HCT116 (cell line): ENCODE data around the gene TMEM81. TPM values are rescaled to one million over a fixed set of nuclear protein-coding genes. Genes with fewer than 3 reads are reported as not detected.

ENCODE experiments used
- ATAC-seq: fragments of 200-7000 bp; cut with Tn5 transposase; 2 replicates; pipeline ENCODE4 v1.9.1; 2020; ENCODE audit warnings: mild to moderate bottlenecking, moderate library complexity
- BruUV-seq: library from RNA; stranded (reverse); fragments of 400-500 nt; replicated peaks from 2 replicates; lab custom pipeline; 2021; lab: Mats Ljungman, UMichigan
- CTCF ChIA-PET: fragments of 300-600 bp; sonication (Branson Sonifier 250); formaldehyde crosslinking; loops from one replicate; lab custom pipeline; 2021; ENCODE audit warnings: antibody characterized with exemption; lab: Charles Lee
- POLR2A ChIA-PET: fragments of 300-600, 350-600 bp; sonication (Branson Sonifier 250); formaldehyde crosslinking; loops from one replicate; lab custom pipeline; 2021; ENCODE audit warnings: antibody characterized with exemption; lab: Charles Lee
- RAD21 ChIA-PET, 2 experiments: fragments of 300-600 bp; sonication (Branson Sonifier 250); formaldehyde crosslinking; loops; one replicate each; lab custom pipeline; 2023; ENCODE audit warnings: low total read pairs in 2 of 2; ENCODE audit not compliant: uncharacterized antibody in 2 of 2, unreplicated experiment in 2 of 2, low non-redundant PET in 1 of 2; lab: Charles Lee
- DNase-seq: peaks from one replicate; pipeline ENCODE4 v3.0.0-alpha.2; 2010; ENCODE audit warnings: low read depth, low spot score
- H2AFZ ChIP-seq: fragments of 200-600 bp; shearing (Covaris generic), sonication (generic); 2 replicates; pipeline ENCODE4 v1.6.1; 2017; ENCODE audit warnings: low read depth, mixed run types, mixed read lengths, antibody characterized with exemption, low read length; ENCODE audit not compliant: poor library complexity, severe bottlenecking
- H3K27ac ChIP-seq: 2 replicates; pipeline ENCODE4 v1.5.1; 2012; ENCODE audit warnings: low read depth, low read length
- H3K27me3 ChIP-seq: fragments of 200-600 bp; sonication (generic); 2 replicates; pipeline ENCODE4 v1.6.1; 2016; ENCODE audit warnings: mixed run types, low read length, mixed read lengths; ENCODE audit not compliant: insufficient read depth
- H3K36me3 ChIP-seq, 2 experiments: fragments of 200-500 bp in 1 of 2; fragments of 200-600 bp in 1 of 2; sonication (Bioruptor generic) in 1 of 2; sonication (generic) in 1 of 2; 2 replicates each; pipeline versions ENCODE4 v1.5.1 to v1.6.1; 2014 to 2016; ENCODE audit warnings: low read length in 2 of 2, inconsistent platforms in 1 of 2, mixed read lengths in 1 of 2, mixed run types in 1 of 2; ENCODE audit not compliant: insufficient read depth in 2 of 2, control insufficient read depth in 1 of 2
- H3K4me1 ChIP-seq, 2 experiments: fragments of 200-600 bp in 1 of 2; sonication (generic) in 1 of 2; 2 replicates each; pipeline versions ENCODE4 v1.5.1 to v1.6.1; 2012 to 2017; ENCODE audit warnings: low read length in 2 of 2, inconsistent platforms in 1 of 2, mild to moderate bottlenecking in 1 of 2, mixed read lengths in 1 of 2, mixed run types in 1 of 2, moderate library complexity in 1 of 2; ENCODE audit not compliant: insufficient read depth in 2 of 2, control insufficient read depth in 1 of 2
- H3K4me2 ChIP-seq: fragments of 200-600 bp; sonication (generic); 2 replicates; pipeline ENCODE4 v1.6.1; 2017; ENCODE audit warnings: mixed run types, low read length, mixed read lengths
- H3K4me3 ChIP-seq, 2 experiments: fragments of 200-600 bp in 1 of 2; sonication (generic) in 1 of 2; replicated peaks in 1 of 2; 2 replicates each; pipeline ENCODE4 v1.5.1; 2011 to 2016; ENCODE audit warnings: low read length in 2 of 2, control low read depth in 1 of 2, low read depth in 1 of 2, mild to moderate bottlenecking in 1 of 2, mixed read lengths in 1 of 2, mixed run types in 1 of 2
- H3K79me2 ChIP-seq: fragments of 200-600 bp; sonication (generic); 2 replicates; pipeline ENCODE4 v1.6.1; 2017; ENCODE audit warnings: mild to moderate bottlenecking, mixed run types, low read length, moderate library complexity, mixed read lengths; ENCODE audit not compliant: insufficient read depth
- H3K9ac ChIP-seq: fragments of 200-600 bp; sonication (generic); 2 replicates; pipeline ENCODE4 v1.6.1; 2016; ENCODE audit warnings: low read length, mixed read lengths
- H3K9me2 ChIP-seq: fragments of 200-600 bp; sonication (generic), shearing (Covaris generic); 2 replicates; pipeline ENCODE4 v1.6.1; 2017; ENCODE audit warnings: mixed run types, mild to moderate bottlenecking, moderate library complexity; ENCODE audit not compliant: insufficient read depth
- H3K9me3 ChIP-seq, 2 experiments: fragments of 200-500 bp in 1 of 2; fragments of 200-600 bp in 1 of 2; sonication (Bioruptor generic) in 1 of 2; sonication (generic) in 1 of 2; 2 replicates each; pipeline ENCODE4 v1.6.1; 2014 to 2017; ENCODE audit warnings: low read length in 2 of 2, mixed read lengths in 2 of 2, inconsistent platforms in 1 of 2, low read depth in 1 of 2, mild to moderate bottlenecking in 1 of 2, mixed run types in 1 of 2, moderate library complexity in 1 of 2; ENCODE audit not compliant: control insufficient read depth in 1 of 2, insufficient read depth in 1 of 2
- H4K20me1 ChIP-seq: fragments of 200-600 bp; sonication (generic), shearing (Covaris generic); 2 replicates; pipeline ENCODE4 v1.6.1; 2017; ENCODE audit warnings: mixed run types, mild to moderate bottlenecking, moderate library complexity; ENCODE audit not compliant: insufficient read depth
- CEBPB ChIP-seq: IDR thresholded peaks from 2 replicates; pipeline ENCODE4 v1.6.1; 2012; ENCODE audit warnings: low read depth
- EZH2 ChIP-seq: fragments of 200-600 bp; sonication (generic); IDR thresholded peaks from 2 replicates; pipeline ENCODE4 v1.6.1; 2017; ENCODE audit warnings: antibody characterized with exemption, mixed run types
- EZH2phosphoT487 ChIP-seq: fragments of 200-600 bp; IDR thresholded peaks from 2 replicates; pipeline ENCODE4 v1.6.1; 2018; ENCODE audit warnings: antibody characterized with exemption, borderline replicate concordance
- POLR2A ChIP-seq: IDR thresholded peaks from 2 replicates; pipeline ENCODE4 v1.7.0; 2011; ENCODE audit warnings: borderline replicate concordance; ENCODE audit not compliant: insufficient read depth, insufficient read length; ENCODE audit errors: extremely low read depth
- POLR2AphosphoS5 ChIP-seq: IDR thresholded peaks from 2 replicates; pipeline ENCODE4 v1.6.1; 2011; ENCODE audit warnings: mild to moderate bottlenecking, low read depth, low read length, moderate library complexity
- RAD21 ChIP-seq: IDR thresholded peaks from 2 replicates; pipeline ENCODE4 v1.6.1; 2012; ENCODE audit warnings: low read depth, mild to moderate bottlenecking
- SIN3A ChIP-seq: IDR thresholded peaks from 2 replicates; pipeline ENCODE4 v1.6.1; 2012; ENCODE audit warnings: low read depth
- SP1 ChIP-seq: IDR thresholded peaks from 2 replicates; pipeline ENCODE4 v1.6.1; 2012; ENCODE audit warnings: low read depth
- YY1 ChIP-seq: IDR thresholded peaks from 2 replicates; pipeline ENCODE4 v1.6.1; 2011; ENCODE audit warnings: low read length, low read depth, moderate library complexity, mild to moderate bottlenecking; ENCODE audit not compliant: insufficient replicate concordance; ENCODE audit errors: extremely low read depth
- ZFX ChIP-seq: fragments of 450-650 bp; IDR thresholded peaks from 2 replicates; pipeline ENCODE4 v1.6.1; 2017
- ZNF274 ChIP-seq: fragments of 200-500 bp; sonication (Bioruptor generic); IDR thresholded peaks from 2 replicates; pipeline ENCODE4 v1.6.1; 2014; ENCODE audit warnings: mild to moderate bottlenecking, low read depth, low read length, inconsistent platforms
- intact Hi-C: fragments of 100-400 bp; cut with micrococcal nuclease; formaldehyde crosslinking; loops from 2 replicates; pipeline ENCODE4 v1.10.0; 2022
- total RNA-seq: library from RNA; stranded (reverse); gene quantifications from one replicate; pipeline ENCODE4 v1.2.1, GENCODE V29; 2021; ENCODE audit not compliant: unreplicated experiment
- TF ChIP-seq, protein P1 (sequence below): IDR thresholded peaks from 2 replicates; pipeline ENCODE4 v1.6.1; 2012; ENCODE audit warnings: low read depth
- TF ChIP-seq, protein P2 (sequence below): IDR thresholded peaks from 2 replicates; pipeline ENCODE4 v1.6.1; 2012

The TMEM81 gene
- total RNA-seq, 1 experiment from 2014 or later: 4.9 TPM

DNA sequence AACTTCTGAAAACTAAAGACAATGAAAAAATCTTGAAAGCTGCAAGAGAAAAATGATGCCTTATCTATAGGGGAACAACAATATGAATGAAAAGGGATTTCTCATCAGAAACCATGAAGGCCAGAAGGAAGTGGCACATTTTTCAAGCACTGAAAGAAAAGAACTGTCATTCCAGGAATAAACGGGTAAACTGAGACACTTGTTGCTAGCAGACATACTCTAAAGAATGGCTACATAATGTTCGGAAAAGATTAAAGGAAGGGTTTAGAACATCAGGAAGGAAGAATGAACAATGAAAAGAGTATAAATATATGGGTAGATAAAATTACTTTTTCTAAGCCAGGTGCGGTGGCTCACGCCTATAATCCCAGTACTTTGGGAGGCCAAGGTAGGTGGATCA is 23.1 kb upstream of the TMEM81 start:
- no peak overlapping the region for H3K27ac ChIP-seq
- intact Hi-C loops: no loop called here
- no TSS peak for BruUV-seq
- peaks cover 22 to 37% of the 10 kb centered on the region in 2 experiments; a peak in 3 of 4 replicates for H3K36me3 ChIP-seq
- DNase-seq: no peak
- H3K4me3 ChIP-seq: no peak overlapping the region
- no peaks in the 10 kb centered on the region for H3K4me1 ChIP-seq
- TF ChIP-seq CEBPB (no peak), ZNF274 (no peak), POLR2A (no peak), ZFX (no peak), YY1 (no peak), EZH2phosphoT487 (no peak), EZH2 (no peak), SIN3A (no peak), POLR2AphosphoS5 (no peak), SP1 (no peak), RAD21 (no peak)
- TF ChIP-seq, protein P1, sequence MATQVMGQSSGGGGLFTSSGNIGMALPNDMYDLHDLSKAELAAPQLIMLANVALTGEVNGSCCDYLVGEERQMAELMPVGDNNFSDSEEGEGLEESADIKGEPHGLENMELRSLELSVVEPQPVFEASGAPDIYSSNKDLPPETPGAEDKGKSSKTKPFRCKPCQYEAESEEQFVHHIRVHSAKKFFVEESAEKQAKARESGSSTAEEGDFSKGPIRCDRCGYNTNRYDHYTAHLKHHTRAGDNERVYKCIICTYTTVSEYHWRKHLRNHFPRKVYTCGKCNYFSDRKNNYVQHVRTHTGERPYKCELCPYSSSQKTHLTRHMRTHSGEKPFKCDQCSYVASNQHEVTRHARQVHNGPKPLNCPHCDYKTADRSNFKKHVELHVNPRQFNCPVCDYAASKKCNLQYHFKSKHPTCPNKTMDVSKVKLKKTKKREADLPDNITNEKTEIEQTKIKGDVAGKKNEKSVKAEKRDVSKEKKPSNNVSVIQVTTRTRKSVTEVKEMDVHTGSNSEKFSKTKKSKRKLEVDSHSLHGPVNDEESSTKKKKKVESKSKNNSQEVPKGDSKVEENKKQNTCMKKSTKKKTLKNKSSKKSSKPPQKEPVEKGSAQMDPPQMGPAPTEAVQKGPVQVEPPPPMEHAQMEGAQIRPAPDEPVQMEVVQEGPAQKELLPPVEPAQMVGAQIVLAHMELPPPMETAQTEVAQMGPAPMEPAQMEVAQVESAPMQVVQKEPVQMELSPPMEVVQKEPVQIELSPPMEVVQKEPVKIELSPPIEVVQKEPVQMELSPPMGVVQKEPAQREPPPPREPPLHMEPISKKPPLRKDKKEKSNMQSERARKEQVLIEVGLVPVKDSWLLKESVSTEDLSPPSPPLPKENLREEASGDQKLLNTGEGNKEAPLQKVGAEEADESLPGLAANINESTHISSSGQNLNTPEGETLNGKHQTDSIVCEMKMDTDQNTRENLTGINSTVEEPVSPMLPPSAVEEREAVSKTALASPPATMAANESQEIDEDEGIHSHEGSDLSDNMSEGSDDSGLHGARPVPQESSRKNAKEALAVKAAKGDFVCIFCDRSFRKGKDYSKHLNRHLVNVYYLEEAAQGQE: no peak
- TF ChIP-seq, protein P2, sequence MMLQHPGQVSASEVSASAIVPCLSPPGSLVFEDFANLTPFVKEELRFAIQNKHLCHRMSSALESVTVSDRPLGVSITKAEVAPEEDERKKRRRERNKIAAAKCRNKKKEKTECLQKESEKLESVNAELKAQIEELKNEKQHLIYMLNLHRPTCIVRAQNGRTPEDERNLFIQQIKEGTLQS: no peak
- TF ChIP-seq, all 23 proteins: peak for 0
- Histone ChIP-seq H3K9me3 (no peaks in the 10 kb centered on the region), H3K9ac (no peak overlapping the region), H3K79me2 (peaks cover 44% of the 10 kb centered on the region), H3K4me2 (no peak overlapping the region), H3K9me2 (no peaks in the 10 kb centered on the region), H2AFZ (no peak overlapping the region), H3K27me3 (no peaks in the 10 kb centered on the region), H4K20me1 (no peaks in the 10 kb centered on the region)
- POLR2A ChIA-PET: interaction anchor here (0.6 kb wide), 1 partner anchor 44 kb away, joined by 3 read pairs; no protein-coding TSS in a partner anchor
- ATAC-seq: no peak
- CTCF ChIA-PET: no interaction called here
- RAD21 ChIA-PET: no interaction called here
